Cerebellar nuclear complex (tissue), 1 donor: ENCODE data around the gene SLIT3.

Experiments
- DNase-seq, 2 experiments: peaks; one replicate each; lab custom pipeline; 2025; lab: John Stamatoyannopoulos, UW

SLIT3 gene

GRCh38 chr5:168992016-168992415 is 308.9 kb downstream of the SLIT3 start:
- DNase-seq, result no peak

- no peak for DNase-seq
These were observed 309.6 kb downstream of the SLIT3 start for GRCh38 chr5:168991311-168991710.

- no peak for DNase-seq
These were observed 310.3 kb downstream of the SLIT3 start for GRCh38 chr5:168990679-168991078.

GRCh38 chr5:168989731-168990505 is 311.0 kb downstream of the SLIT3 start:
- DNase-seq, result no peak

- DNase-seq, result no peak
These were observed 312.2 kb downstream of the SLIT3 start for GRCh38 chr5:168988699-168989098.

GRCh38 chr5:168987543-168988300 is 313.2 kb downstream of the SLIT3 start:
- DNase-seq, result peak in 1 of 2 experiments; percentile 61

- DNase-seq, result no peak
These were observed 315.5 kb downstream of the SLIT3 start for GRCh38 chr5:168985454-168985853.

GRCh38 chr5:168984135-168984675 is 316.7 kb downstream of the SLIT3 start:
- DNase-seq, result no peak

- no peak for DNase-seq
These were observed 321.8 kb downstream of the SLIT3 start for GRCh38 chr5:168979135-168979534.

- DNase-seq, result no peak
These were observed 322.4 kb downstream of the SLIT3 start for GRCh38 chr5:168978500-168978899.

GRCh38 chr5:168978015-168978414 is 322.9 kb downstream of the SLIT3 start:
- DNase-seq, result no peak

- no peak for DNase-seq
These were observed 324.5 kb downstream of the SLIT3 start for GRCh38 chr5:168976311-168976970.

- no peak for DNase-seq
These were observed 325.6 kb downstream of the SLIT3 start for GRCh38 chr5:168975331-168975730.

- no peak for DNase-seq
These were observed 326.9 kb downstream of the SLIT3 start for GRCh38 chr5:168974082-168974481.

GRCh38 chr5:168972731-168973130 is 328.2 kb downstream of the SLIT3 start:
- no peak for DNase-seq

- DNase-seq, result no peak
These were observed 329.8 kb downstream of the SLIT3 start for GRCh38 chr5:168971100-168971499.

- DNase-seq, result no peak
These were observed 331.5 kb downstream of the SLIT3 start for GRCh38 chr5:168969326-168969886.

GRCh38 chr5:168967882-168968620 is 332.9 kb downstream of the SLIT3 start:
- no peak for DNase-seq

- no peak for DNase-seq
These were observed 335.3 kb downstream of the SLIT3 start for GRCh38 chr5:168965638-168966037.

- no peak for DNase-seq
These were observed 336.8 kb downstream of the SLIT3 start for GRCh38 chr5:168964182-168964581.

GRCh38 chr5:168962306-168962705 is 338.6 kb downstream of the SLIT3 start:
- DNase-seq, result no peak
